ENCODE results near the gene SREK1IP1. TPM values are rescaled to one million over a fixed set of nuclear protein-coding genes. Genes with fewer than 3 reads are reported as not detected.

SREK1IP1 gene
- total RNA-seq, 1 donor from 2014 or later, result 37.9 TPM

DNA sequence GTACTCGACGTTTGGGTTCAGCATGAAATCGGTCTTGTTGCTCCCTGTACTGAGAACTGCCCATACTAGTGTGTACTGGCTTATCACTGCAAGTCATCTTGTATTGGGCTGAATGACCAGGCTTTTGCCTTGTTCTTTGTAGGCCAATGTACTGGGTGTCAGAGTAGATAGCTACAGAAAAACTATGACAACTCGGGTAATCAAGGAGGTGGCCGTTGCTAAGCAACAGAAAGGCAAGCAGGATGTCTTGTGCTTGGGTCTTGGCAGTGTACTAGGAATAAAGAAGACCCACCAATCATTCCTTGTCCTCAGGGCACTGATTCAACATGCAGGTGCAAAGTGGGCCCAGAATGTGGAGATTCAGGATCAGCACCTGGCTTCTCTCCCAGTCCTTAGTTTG is 90.1 kb downstream of the SREK1IP1 start:
- Histone ChIP-seq H3K36me3 (no peaks in the 10 kb centered on the region), H4K20me1 (ENCODE audit: low read depth) (no peaks in the 10 kb centered on the region), H3K4me2 (no peak overlapping the region), H3K4me3 (no peak overlapping the region), H3K9ac (no peak overlapping the region), H2AFZ (replicated peaks) (no peak overlapping the region), H3K9me3 (ENCODE audit: low read depth) (no peaks in the 10 kb centered on the region), H3K27ac (no peak overlapping the region), H3K4me1 (no peaks in the 10 kb centered on the region), H3K27me3 (no peaks in the 10 kb centered on the region), H3K79me2 (ENCODE audit: low read depth) (no peaks in the 10 kb centered on the region), H3F3A (ENCODE audit: low read depth) (no peaks in the 10 kb centered on the region)
- TF ChIP-seq EZH2 (IDR thresholded peaks at IDR 0.05) (no peak), EZH2phosphoT487 (IDR thresholded peaks at IDR 0.05) (no peak)
- TF ChIP-seq, protein P1, sequence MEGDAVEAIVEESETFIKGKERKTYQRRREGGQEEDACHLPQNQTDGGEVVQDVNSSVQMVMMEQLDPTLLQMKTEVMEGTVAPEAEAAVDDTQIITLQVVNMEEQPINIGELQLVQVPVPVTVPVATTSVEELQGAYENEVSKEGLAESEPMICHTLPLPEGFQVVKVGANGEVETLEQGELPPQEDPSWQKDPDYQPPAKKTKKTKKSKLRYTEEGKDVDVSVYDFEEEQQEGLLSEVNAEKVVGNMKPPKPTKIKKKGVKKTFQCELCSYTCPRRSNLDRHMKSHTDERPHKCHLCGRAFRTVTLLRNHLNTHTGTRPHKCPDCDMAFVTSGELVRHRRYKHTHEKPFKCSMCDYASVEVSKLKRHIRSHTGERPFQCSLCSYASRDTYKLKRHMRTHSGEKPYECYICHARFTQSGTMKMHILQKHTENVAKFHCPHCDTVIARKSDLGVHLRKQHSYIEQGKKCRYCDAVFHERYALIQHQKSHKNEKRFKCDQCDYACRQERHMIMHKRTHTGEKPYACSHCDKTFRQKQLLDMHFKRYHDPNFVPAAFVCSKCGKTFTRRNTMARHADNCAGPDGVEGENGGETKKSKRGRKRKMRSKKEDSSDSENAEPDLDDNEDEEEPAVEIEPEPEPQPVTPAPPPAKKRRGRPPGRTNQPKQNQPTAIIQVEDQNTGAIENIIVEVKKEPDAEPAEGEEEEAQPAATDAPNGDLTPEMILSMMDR (IDR thresholded peaks at IDR 0.05), result no peak
- H3K27ac Mint-ChIP-seq, result no peak overlapping the region
- H3K4me3 Mint-ChIP-seq, result no peak overlapping the region
- no peaks in the 10 kb centered on the region for H3K9me3 Mint-ChIP-seq
- H3K4me1 Mint-ChIP-seq, result peaks cover 6% of the 10 kb centered on the region
- peaks cover 5% of the 10 kb centered on the region for H3K27me3 Mint-ChIP-seq (ENCODE audit: insufficient read depth, low read depth)
- H3K36me3 Mint-ChIP-seq, result no peaks in the 10 kb centered on the region
- no peak for DNase-seq (ENCODE audit: low spot score)

DNA sequence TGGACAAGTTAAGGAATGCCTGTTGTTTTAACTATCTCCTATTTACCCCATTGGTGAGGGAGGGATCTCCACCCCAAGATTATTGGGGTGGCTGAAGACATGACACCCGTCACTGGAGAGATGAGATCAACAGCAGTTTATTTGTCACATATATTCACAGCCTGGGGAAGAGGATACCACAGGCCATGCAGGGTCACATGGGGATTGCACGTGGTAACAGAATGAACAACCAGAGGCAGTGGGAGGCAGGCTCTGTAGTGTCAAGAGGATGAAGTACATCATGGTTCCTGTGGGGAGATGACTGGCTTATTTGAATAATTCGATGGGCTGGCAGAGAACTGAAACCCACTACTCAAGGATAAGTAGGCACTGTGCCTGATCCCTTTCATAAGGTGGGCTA is 96.8 kb downstream of the SREK1IP1 start:
- Histone ChIP-seq H3K27me3 (no peaks in the 10 kb centered on the region), H3K79me2 (ENCODE audit: low read depth) (no peaks in the 10 kb centered on the region), H3K4me2 (no peak overlapping the region), H3K36me3 (no peaks in the 10 kb centered on the region), H2AFZ (replicated peaks) (no peak overlapping the region), H4K20me1 (ENCODE audit: low read depth) (no peaks in the 10 kb centered on the region), H3F3A (ENCODE audit: low read depth) (no peaks in the 10 kb centered on the region), H3K4me3 (no peak overlapping the region), H3K9me3 (ENCODE audit: low read depth) (no peaks in the 10 kb centered on the region), H3K4me1 (no peaks in the 10 kb centered on the region), H3K27ac (no peak overlapping the region), H3K9ac (no peak overlapping the region)
- Mint-ChIP-seq H3K27me3 (ENCODE audit: insufficient read depth, low read depth) (peaks cover 4% of the 10 kb centered on the region), H3K4me1 (no peaks in the 10 kb centered on the region), H3K9me3 (no peaks in the 10 kb centered on the region), H3K4me3 (no peak overlapping the region), H3K27ac (no peak overlapping the region), H3K36me3 (no peaks in the 10 kb centered on the region)
- TF ChIP-seq EZH2 (IDR thresholded peaks at IDR 0.05) (no peak), EZH2phosphoT487 (IDR thresholded peaks at IDR 0.05) (no peak)
- TF ChIP-seq, protein P1 (IDR thresholded peaks at IDR 0.05), result no peak
- no peak for DNase-seq (ENCODE audit: low spot score)

- H2AFZ ChIP-seq (replicated peaks), result no peak overlapping the region
- H3K4me1 ChIP-seq, result no peaks in the 10 kb centered on the region
- no peak for TF ChIP-seq EZH2phosphoT487 (IDR thresholded peaks at IDR 0.05)
- TF ChIP-seq, protein P1 (IDR thresholded peaks at IDR 0.05), result no peak
- TF ChIP-seq EZH2 (IDR thresholded peaks at IDR 0.05), result no peak
- H3K27me3 ChIP-seq, result no peaks in the 10 kb centered on the region
- Mint-ChIP-seq H3K4me1 (no peaks in the 10 kb centered on the region), H3K9me3 (no peaks in the 10 kb centered on the region), H3K4me3 (no peak overlapping the region), H3K36me3 (no peaks in the 10 kb centered on the region), H3K27me3 (ENCODE audit: insufficient read depth, low read depth) (peaks cover 2% of the 10 kb centered on the region), H3K27ac (no peak overlapping the region)
- no peaks in the 10 kb centered on the region for H3K36me3 ChIP-seq
- no peaks in the 10 kb centered on the region for H3K9me3 ChIP-seq (ENCODE audit: low read depth)
- no peak overlapping the region for H3K27ac ChIP-seq
- H3F3A ChIP-seq (ENCODE audit: low read depth), result no peaks in the 10 kb centered on the region
- H3K79me2 ChIP-seq (ENCODE audit: low read depth), result no peaks in the 10 kb centered on the region
- H4K20me1 ChIP-seq (ENCODE audit: low read depth), result no peaks in the 10 kb centered on the region
- H3K4me3 ChIP-seq, result no peak overlapping the region
- no peak overlapping the region for H3K4me2 ChIP-seq
- DNase-seq (ENCODE audit: low spot score), result no peak
- H3K9ac ChIP-seq, result no peak overlapping the region
Measured at GRCh38 chr5:64670277-64670676, 98.2 kb downstream of the SREK1IP1 start.

Other genes starting within 250 kb of the SREK1IP1 start
- gene SHISAL2B, start 78.2 kb downstream of the SREK1IP1 start, total RNA-seq (ENCODE audit: low replicate concordance), result 10.4 and 17.8 TPM in 2 replicates
- gene CWC27, start 239 bp upstream of the SREK1IP1 start, total RNA-seq (ENCODE audit: low replicate concordance), result 40.6 and 56.6 TPM in 2 replicates